SK-N-SH (cell line): ENCODE measurements around the gene VSIG10L2. TPM values are rescaled to one million over a fixed set of nuclear protein-coding genes. Genes with fewer than 3 reads are reported as not detected.

ENCODE experiments used
- CTCF ChIA-PET: fragments of 300-600, 350-600 bp; formaldehyde crosslinking; extraction: SDS; loops from one replicate; lab custom pipeline; 2021; lab: Yijun Ruan, JAX
- POLR2A ChIA-PET: fragments of 350-600 bp; sonication (Branson Sonifier 250); formaldehyde crosslinking; extraction: SDS; loops from one replicate; lab custom pipeline; 2020; ENCODE audit warnings: antibody characterized with exemption, inconsistent platforms; lab: Yijun Ruan, JAX
- DNase-seq: peaks from one replicate; pipeline ENCODE4 v3.0.0; 2012
- H2AFZ ChIP-seq: fragments of 200-600 bp; sonication (generic); 2 replicates; pipeline ENCODE4 v1.8.1; 2016; ENCODE audit warnings: antibody characterized with exemption, mild to moderate bottlenecking, low read depth
- H3F3A ChIP-seq: fragments of 200-600 bp; sonication (generic); replicated peaks from 2 replicates; pipeline ENCODE3; 2016; ENCODE audit warnings: antibody characterized with exemption, mild to moderate bottlenecking; ENCODE audit not compliant: insufficient read depth
- H3K27ac ChIP-seq, 2 experiments: fragments of 200-500 bp in 1 of 2; fragments of 200-600 bp in 1 of 2; sonication (Bioruptor generic) in 1 of 2; sonication (generic), shearing (Covaris generic) in 1 of 2; 2 replicates each; pipeline versions ENCODE4 v1.5.1 to v1.6.1; 2014 to 2016; ENCODE audit warnings: low read depth in 2 of 2, inconsistent platforms in 1 of 2, low read length in 1 of 2, mild to moderate bottlenecking in 1 of 2, mixed read lengths in 1 of 2
- H3K27me3 ChIP-seq: fragments of 200-600 bp; sonication (generic), shearing (Covaris generic); 2 replicates; pipeline ENCODE4 v1.6.1; 2016; ENCODE audit warnings: mixed run types; ENCODE audit not compliant: insufficient read depth
- H3K36me3 ChIP-seq, 2 experiments: fragments of 200-500 bp in 1 of 2; fragments of 200-600 bp in 1 of 2; sonication (Bioruptor generic) in 1 of 2; sonication (generic) in 1 of 2; replicated peaks in 1 of 2; 2 replicates each; pipeline versions ENCODE3 to v1.5.1; 2014 to 2016; ENCODE audit warnings: low read length in 1 of 2, mild to moderate bottlenecking in 1 of 2; ENCODE audit not compliant: insufficient read depth in 2 of 2, control insufficient read depth in 1 of 2
- H3K4me1 ChIP-seq, 2 experiments: fragments of 200-500 bp in 1 of 2; fragments of 200-600 bp in 1 of 2; sonication (Bioruptor generic) in 1 of 2; sonication (generic), shearing (Covaris generic) in 1 of 2; 2 replicates each; pipeline versions ENCODE4 v1.5.1 to v1.6.1; 2014 to 2016; ENCODE audit warnings: low read depth in 1 of 2, low read length in 1 of 2, mixed run types in 1 of 2; ENCODE audit not compliant: insufficient read depth in 2 of 2, control insufficient read depth in 1 of 2
- H3K4me2 ChIP-seq: fragments of 200-600 bp; sonication (generic), shearing (Covaris generic); 2 replicates; pipeline ENCODE4 v1.6.1; 2017; ENCODE audit warnings: mixed run types
- H3K4me3 ChIP-seq, 2 experiments: fragments of 200-500 bp in 1 of 2; fragments of 200-600 bp in 1 of 2; sonication (Bioruptor generic) in 1 of 2; sonication (generic), shearing (Covaris generic) in 1 of 2; 2 replicates each; pipeline versions ENCODE4 v1.5.1 to v1.8.1; 2014 to 2016; ENCODE audit warnings: low read depth in 2 of 2, inconsistent platforms in 1 of 2, low read length in 1 of 2, mild to moderate bottlenecking in 1 of 2, mixed read lengths in 1 of 2, moderate library complexity in 1 of 2
- H3K79me2 ChIP-seq: fragments of 200-600 bp; sonication (generic); 2 replicates; pipeline ENCODE4 v1.8.1; 2017; ENCODE audit warnings: mild to moderate bottlenecking; ENCODE audit not compliant: insufficient read depth
- H3K9ac ChIP-seq: fragments of 200-600 bp; sonication (generic); 2 replicates; pipeline ENCODE4 v1.6.1; 2017; ENCODE audit warnings: mixed run types
- H3K9me2 ChIP-seq: fragments of 200-600 bp; sonication (generic); 2 replicates; pipeline ENCODE4 v1.6.1; 2017; ENCODE audit warnings: mixed run types
- H3K9me3 ChIP-seq: fragments of 200-600 bp; sonication (generic); 2 replicates; pipeline ENCODE4 v1.6.1; 2017; ENCODE audit warnings: mixed run types, mild to moderate bottlenecking, moderate library complexity
- H4K20me1 ChIP-seq: fragments of 200-600 bp; sonication (generic); 2 replicates; pipeline ENCODE4 v1.6.1; 2017; ENCODE audit warnings: mild to moderate bottlenecking, mixed run types; ENCODE audit not compliant: insufficient read depth
- EP300 ChIP-seq, 2 experiments: IDR thresholded peaks; 2 replicates each; pipeline versions ENCODE4 v1.4.0 to v1.6.1; 2012; ENCODE audit warnings: borderline replicate concordance in 1 of 2, low read depth in 1 of 2, low read length in 1 of 2
- EZH2phosphoT487 ChIP-seq: fragments of 200-600 bp; sonication (generic); IDR thresholded peaks from 2 replicates; pipeline ENCODE4 v1.6.1; 2017; ENCODE audit warnings: low read depth, mixed run types, mild to moderate bottlenecking, antibody characterized with exemption, moderate library complexity, borderline replicate concordance
- FOSL2 ChIP-seq: IDR thresholded peaks from 2 replicates; pipeline ENCODE4 v1.4.0; 2012; ENCODE audit warnings: low read depth, mild to moderate bottlenecking, moderate library complexity, borderline replicate concordance
- FOXJ3 ChIP-seq: sonication (generic); formaldehyde crosslinking; IDR thresholded peaks from 2 replicates; pipeline ENCODE4 v1.5.1; 2020; ENCODE audit warnings: mild to moderate bottlenecking, missing genetic modification reagents
- GABPA ChIP-seq: IDR thresholded peaks from 2 replicates; pipeline ENCODE4 v1.4.0; 2012; ENCODE audit warnings: low read depth, mild to moderate bottlenecking
- MEF2A ChIP-seq: IDR thresholded peaks from 2 replicates; pipeline ENCODE4 v1.4.0; 2012; ENCODE audit warnings: low read depth, borderline replicate concordance
- NFIC ChIP-seq: IDR thresholded peaks from 2 replicates; pipeline ENCODE4 v1.4.0; 2012; ENCODE audit warnings: borderline replicate concordance
- RFX5 ChIP-seq: IDR thresholded peaks from 2 replicates; pipeline ENCODE4 v1.6.1; 2012; ENCODE audit warnings: mild to moderate bottlenecking, improper control_type of control experiment, low read length
- RXRA ChIP-seq: IDR thresholded peaks from 2 replicates; pipeline ENCODE4 v1.4.0; 2012; ENCODE audit warnings: low read depth, mild to moderate bottlenecking, borderline replicate concordance
- SIN3A ChIP-seq: IDR thresholded peaks from 2 replicates; pipeline ENCODE4 v1.6.1; 2012; ENCODE audit warnings: low read depth, mild to moderate bottlenecking, low read length, moderate library complexity, borderline replicate concordance
- SMC3 ChIP-seq: IDR thresholded peaks from 2 replicates; pipeline ENCODE4 v1.6.1; 2012; ENCODE audit warnings: low read depth, low read length, improper control_type of control experiment
- TAF1 ChIP-seq: IDR thresholded peaks from 2 replicates; pipeline ENCODE4 v1.6.1; 2012; ENCODE audit warnings: low read depth, mild to moderate bottlenecking, low read length, moderate library complexity, borderline replicate concordance
- TCF12 ChIP-seq: IDR thresholded peaks from 2 replicates; pipeline ENCODE4 v1.4.0; 2012
- WGBS: methylation state at CpG from one replicate; pipeline ENCODE4 v1.1.6; 2017; ENCODE audit warnings: low lambda C conversion rate; 5-methylcytosine and 5-hydroxymethylcytosine counted together
- polyA plus RNA-seq, 3 experiments: library from polyadenylated mRNA; depleted of rRNA; stranded (reverse); fragments of >200 nt; gene quantifications; 2 replicates each; pipeline ENCODE4 v1.2.3, GENCODE V29; 2012
- TF ChIP-seq, protein P1 (sequence below): IDR thresholded peaks from 2 replicates; pipeline ENCODE4 v1.4.0; 2012; ENCODE audit warnings: low read depth, borderline replicate concordance
- TF ChIP-seq, protein P2 (sequence below): IDR thresholded peaks from 2 replicates; pipeline ENCODE4 v1.6.1; 2012; ENCODE audit warnings: mild to moderate bottlenecking, low read depth, low read length, moderate library complexity
- TF ChIP-seq, protein P3 (sequence below): fragments of 150-350 bp; IDR thresholded peaks from 2 replicates; pipeline ENCODE4 v1.6.1; 2017; ENCODE audit warnings: antibody characterized with exemption, low read length, low read depth, borderline replicate concordance

VSIG10L2 gene
- polyA plus RNA-seq, 1 of the 3 experiments (the other 2 are of a cell fraction), result 0.02 TPM

DNA sequence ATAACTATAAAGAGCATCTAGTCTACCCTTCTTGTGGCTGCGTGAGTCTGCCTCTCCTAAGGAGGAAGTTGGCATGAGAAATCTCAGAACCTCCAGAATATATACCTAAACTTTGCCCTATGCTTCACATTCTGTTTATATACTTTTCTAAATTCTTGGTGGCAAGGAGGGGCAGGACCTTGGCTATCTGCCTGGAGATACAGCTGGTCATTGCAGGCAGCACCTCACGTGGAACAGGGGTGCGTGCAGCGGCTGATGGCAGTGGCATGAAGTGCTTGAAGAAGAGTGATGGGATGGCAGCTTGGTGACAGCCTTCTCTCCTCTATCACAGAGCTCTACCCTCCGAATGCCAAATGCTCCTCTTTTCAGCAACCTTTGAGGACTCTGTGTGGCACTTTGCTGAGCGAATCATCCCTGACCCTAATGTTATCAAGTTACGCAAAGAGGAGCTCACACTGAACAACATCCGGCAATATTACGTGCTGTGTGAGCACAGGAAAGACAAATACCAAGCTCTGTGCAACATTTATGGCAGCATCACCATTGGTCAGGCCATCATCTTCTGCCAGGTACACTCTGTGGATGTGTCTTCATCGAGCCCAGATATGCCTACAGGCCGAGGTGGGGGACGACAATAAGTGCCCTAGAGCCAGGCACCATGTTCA, 29.0 kb upstream of the VSIG10L2 start:
- ChIA-PET CTCF (interaction anchor here (0.6 to 1.8 kb wide), 5 partner anchors 145 to 294 kb away, joined by 3 to 7 read pairs (median 4); partner anchors contain the start of genes FAM118B and RPUSD4), POLR2A (no interaction called here)
- Histone ChIP-seq H3K9me2 (no peaks in the 10 kb centered on the region), H3K4me1 (peaks cover 0 to 9% of the 10 kb centered on the region in 2 experiments; a peak in 1 of 4 replicates), H2AFZ (no peak overlapping the region), H3K4me3 (no peak overlapping the region), H3K27ac (no peak overlapping the region), H3K79me2 (no peaks in the 10 kb centered on the region), H3K9ac (no peak overlapping the region), H3K9me3 (no peaks in the 10 kb centered on the region), H3K36me3 (no peaks in the 10 kb centered on the region), H3K27me3 (peaks cover 39% of the 10 kb centered on the region; the same call in 1 of the 2 replicates), H3K4me2 (no peak overlapping the region), H3F3A (no peaks in the 10 kb centered on the region), H4K20me1 (no peaks in the 10 kb centered on the region)
- no peak for TF ChIP-seq EZH2phosphoT487
- no peak for TF ChIP-seq MEF2A
- no peak for TF ChIP-seq SMC3
- no peak for TF ChIP-seq RXRA
- no peak for TF ChIP-seq EP300 (IDR thresholded peaks at IDR 0.05; ENCODE audit: borderline replicate concordance in 1 of 2, low read depth in 1 of 2, low read length in 1 of 2)
- TF ChIP-seq FOSL2, result no peak
- no peak for TF ChIP-seq TAF1
- no peak for TF ChIP-seq GABPA
- no peak for TF ChIP-seq SIN3A
- TF ChIP-seq NFIC, result no peak
- TF ChIP-seq TCF12, result no peak
- no peak for TF ChIP-seq RFX5
- TF ChIP-seq, protein P1, sequence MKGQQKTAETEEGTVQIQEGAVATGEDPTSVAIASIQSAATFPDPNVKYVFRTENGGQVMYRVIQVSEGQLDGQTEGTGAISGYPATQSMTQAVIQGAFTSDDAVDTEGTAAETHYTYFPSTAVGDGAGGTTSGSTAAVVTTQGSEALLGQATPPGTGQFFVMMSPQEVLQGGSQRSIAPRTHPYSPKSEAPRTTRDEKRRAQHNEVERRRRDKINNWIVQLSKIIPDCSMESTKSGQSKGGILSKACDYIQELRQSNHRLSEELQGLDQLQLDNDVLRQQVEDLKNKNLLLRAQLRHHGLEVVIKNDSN, result no peak
- TF ChIP-seq, protein P2, sequence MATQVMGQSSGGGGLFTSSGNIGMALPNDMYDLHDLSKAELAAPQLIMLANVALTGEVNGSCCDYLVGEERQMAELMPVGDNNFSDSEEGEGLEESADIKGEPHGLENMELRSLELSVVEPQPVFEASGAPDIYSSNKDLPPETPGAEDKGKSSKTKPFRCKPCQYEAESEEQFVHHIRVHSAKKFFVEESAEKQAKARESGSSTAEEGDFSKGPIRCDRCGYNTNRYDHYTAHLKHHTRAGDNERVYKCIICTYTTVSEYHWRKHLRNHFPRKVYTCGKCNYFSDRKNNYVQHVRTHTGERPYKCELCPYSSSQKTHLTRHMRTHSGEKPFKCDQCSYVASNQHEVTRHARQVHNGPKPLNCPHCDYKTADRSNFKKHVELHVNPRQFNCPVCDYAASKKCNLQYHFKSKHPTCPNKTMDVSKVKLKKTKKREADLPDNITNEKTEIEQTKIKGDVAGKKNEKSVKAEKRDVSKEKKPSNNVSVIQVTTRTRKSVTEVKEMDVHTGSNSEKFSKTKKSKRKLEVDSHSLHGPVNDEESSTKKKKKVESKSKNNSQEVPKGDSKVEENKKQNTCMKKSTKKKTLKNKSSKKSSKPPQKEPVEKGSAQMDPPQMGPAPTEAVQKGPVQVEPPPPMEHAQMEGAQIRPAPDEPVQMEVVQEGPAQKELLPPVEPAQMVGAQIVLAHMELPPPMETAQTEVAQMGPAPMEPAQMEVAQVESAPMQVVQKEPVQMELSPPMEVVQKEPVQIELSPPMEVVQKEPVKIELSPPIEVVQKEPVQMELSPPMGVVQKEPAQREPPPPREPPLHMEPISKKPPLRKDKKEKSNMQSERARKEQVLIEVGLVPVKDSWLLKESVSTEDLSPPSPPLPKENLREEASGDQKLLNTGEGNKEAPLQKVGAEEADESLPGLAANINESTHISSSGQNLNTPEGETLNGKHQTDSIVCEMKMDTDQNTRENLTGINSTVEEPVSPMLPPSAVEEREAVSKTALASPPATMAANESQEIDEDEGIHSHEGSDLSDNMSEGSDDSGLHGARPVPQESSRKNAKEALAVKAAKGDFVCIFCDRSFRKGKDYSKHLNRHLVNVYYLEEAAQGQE, result no peak
- TF ChIP-seq, protein P3, sequence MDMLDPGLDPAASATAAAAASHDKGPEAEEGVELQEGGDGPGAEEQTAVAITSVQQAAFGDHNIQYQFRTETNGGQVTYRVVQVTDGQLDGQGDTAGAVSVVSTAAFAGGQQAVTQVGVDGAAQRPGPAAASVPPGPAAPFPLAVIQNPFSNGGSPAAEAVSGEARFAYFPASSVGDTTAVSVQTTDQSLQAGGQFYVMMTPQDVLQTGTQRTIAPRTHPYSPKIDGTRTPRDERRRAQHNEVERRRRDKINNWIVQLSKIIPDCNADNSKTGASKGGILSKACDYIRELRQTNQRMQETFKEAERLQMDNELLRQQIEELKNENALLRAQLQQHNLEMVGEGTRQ, result no peak
- no peak for TF ChIP-seq FOXJ3 (CRISPR knock-in tag)
- 66% methylated on average over 12 of the region's 12 CpGs for WGBS
- DNase-seq, result no peak
